ENCODE results near the gene GMEB1. TPM values are rescaled to one million over a fixed set of nuclear protein-coding genes. Genes with fewer than 3 reads are reported as not detected.

GMEB1 gene
- total RNA-seq, 1 experiment from 2014 or later = 3.5 TPM

Small RNAs within 50 kb of the gene (small RNA-seq; reads per million reads assigned to genes)
- 0 reads per million in 2 experiments for gene RF00422
- gene RNU11 = 0 reads per million in 2 experiments

Other genes with a start within 250 kb of the GMEB1 start
- 26.0 and 26.7 TPM in 2 replicates for gene RCC1, start 162.7 kb upstream of the GMEB1 start, total RNA-seq (2014; rRNA removed; shearing (Covaris generic))
- 13.4 and 22.6 TPM in 2 replicates for gene TRNAU1AP, start 115.7 kb upstream of the GMEB1 start, total RNA-seq (2014; rRNA removed; shearing (Covaris generic))
- gene RAB42, start 76.5 kb upstream of the GMEB1 start, total RNA-seq (2014; rRNA removed; shearing (Covaris generic)) = not detected in 2 replicates
- 39.1 and 44.9 TPM in 2 replicates for gene TAF12, start 25.7 kb upstream of the GMEB1 start, total RNA-seq (2014; rRNA removed; shearing (Covaris generic))
- gene RNU11, start 20.2 kb upstream of the GMEB1 start, total RNA-seq (2014; rRNA removed; shearing (Covaris generic)) = not detected in 2 replicates
- gene YTHDF2, start 68.2 kb downstream of the GMEB1 start, total RNA-seq (2014; rRNA removed; shearing (Covaris generic)) = 59.5 and 63.3 TPM in 2 replicates
- gene OPRD1, start 143.4 kb downstream of the GMEB1 start, total RNA-seq (2014; rRNA removed; shearing (Covaris generic)) = under 0.01 TPM in 1 of 2 replicates, not detected in the other
- gene EPB41, start 245.8 kb downstream of the GMEB1 start, total RNA-seq (2014; rRNA removed; shearing (Covaris generic)) = 26.3 and 29.7 TPM in 2 replicates